ENCODE results near the gene WWP2.

The WWP2 gene

DNA sequence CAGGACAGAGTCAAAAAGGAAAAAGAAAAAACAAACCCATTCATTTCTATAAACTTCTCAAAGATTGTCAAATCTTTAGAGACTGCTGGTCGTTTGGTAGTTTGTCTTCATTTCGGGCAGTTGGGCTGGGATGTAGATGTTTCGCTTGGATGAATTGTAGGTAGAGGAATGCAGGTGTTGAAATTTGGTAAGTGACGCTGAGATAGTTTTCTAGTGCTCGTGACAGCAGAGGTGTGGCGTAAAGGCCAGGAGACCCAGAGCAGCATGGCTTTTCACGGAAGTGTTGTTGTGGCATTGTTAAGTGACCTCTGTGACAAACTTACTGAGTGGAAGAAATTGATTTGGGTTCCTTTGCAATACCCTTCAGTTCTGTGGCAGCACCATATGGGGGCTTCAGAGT lies 110.8 kb downstream of the WWP2 start:
- H3K9ac ChIP-seq (ENCODE audit: low read length): no peak overlapping the region
- DNase-seq: no peak
- no peaks in the 10 kb centered on the region for H3K4me1 ChIP-seq (ENCODE audit: low read length)
- H3K36me3 ChIP-seq (replicated peaks; ENCODE audit: insufficient read depth, low read length): no peaks in the 10 kb centered on the region
- no peaks in the 10 kb centered on the region for H3K9me2 ChIP-seq (replicated peaks; ENCODE audit: insufficient read depth, low read length)
- H3K4me2 ChIP-seq (ENCODE audit: low read depth, low read length): no peak overlapping the region
- H3K27me3 ChIP-seq (replicated peaks; ENCODE audit: insufficient read depth, low read length): no peaks in the 10 kb centered on the region
- H2AFZ ChIP-seq (ENCODE audit: low read length): no peak overlapping the region
- no peaks in the 10 kb centered on the region for H3K9me3 ChIP-seq (replicated peaks; ENCODE audit: insufficient read depth, low read length)
- no peak overlapping the region for H3K4me3 ChIP-seq (ENCODE audit: low read length)
- no peaks in the 10 kb centered on the region for H3F3A ChIP-seq (ENCODE audit: insufficient read depth, low read length)
- no peaks in the 10 kb centered on the region for H4K20me1 ChIP-seq (ENCODE audit: insufficient read depth, low read length)
- no peak overlapping the region for H3K27ac ChIP-seq (ENCODE audit: low read length)
- TF ChIP-seq EZH2 (optimal IDR thresholded peaks at IDR 0.05; ENCODE audit: low read depth, low read length) (no peak), EZH2phosphoT487 (IDR thresholded peaks at IDR 0.05; ENCODE audit: low read length) (no peak)
- TF ChIP-seq, protein P1, sequence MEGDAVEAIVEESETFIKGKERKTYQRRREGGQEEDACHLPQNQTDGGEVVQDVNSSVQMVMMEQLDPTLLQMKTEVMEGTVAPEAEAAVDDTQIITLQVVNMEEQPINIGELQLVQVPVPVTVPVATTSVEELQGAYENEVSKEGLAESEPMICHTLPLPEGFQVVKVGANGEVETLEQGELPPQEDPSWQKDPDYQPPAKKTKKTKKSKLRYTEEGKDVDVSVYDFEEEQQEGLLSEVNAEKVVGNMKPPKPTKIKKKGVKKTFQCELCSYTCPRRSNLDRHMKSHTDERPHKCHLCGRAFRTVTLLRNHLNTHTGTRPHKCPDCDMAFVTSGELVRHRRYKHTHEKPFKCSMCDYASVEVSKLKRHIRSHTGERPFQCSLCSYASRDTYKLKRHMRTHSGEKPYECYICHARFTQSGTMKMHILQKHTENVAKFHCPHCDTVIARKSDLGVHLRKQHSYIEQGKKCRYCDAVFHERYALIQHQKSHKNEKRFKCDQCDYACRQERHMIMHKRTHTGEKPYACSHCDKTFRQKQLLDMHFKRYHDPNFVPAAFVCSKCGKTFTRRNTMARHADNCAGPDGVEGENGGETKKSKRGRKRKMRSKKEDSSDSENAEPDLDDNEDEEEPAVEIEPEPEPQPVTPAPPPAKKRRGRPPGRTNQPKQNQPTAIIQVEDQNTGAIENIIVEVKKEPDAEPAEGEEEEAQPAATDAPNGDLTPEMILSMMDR (IDR thresholded peaks at IDR 0.05; ENCODE audit: low read length): no peak
- no peaks in the 10 kb centered on the region for H3K79me2 ChIP-seq (ENCODE audit: low read length)

- Histone ChIP-seq H3K9ac (ENCODE audit: low read length) (no peak overlapping the region), H3F3A (ENCODE audit: insufficient read depth, low read length) (no peaks in the 10 kb centered on the region), H3K9me3 (replicated peaks; ENCODE audit: insufficient read depth, low read length) (no peaks in the 10 kb centered on the region), H3K27ac (ENCODE audit: low read length) (no peak overlapping the region), H3K4me3 (ENCODE audit: low read length) (no peak overlapping the region), H3K27me3 (replicated peaks; ENCODE audit: insufficient read depth, low read length) (no peaks in the 10 kb centered on the region), H3K4me2 (ENCODE audit: low read depth, low read length) (no peak overlapping the region), H2AFZ (ENCODE audit: low read length) (no peak overlapping the region), H3K4me1 (ENCODE audit: low read length) (no peaks in the 10 kb centered on the region), H3K9me2 (replicated peaks; ENCODE audit: insufficient read depth, low read length) (no peaks in the 10 kb centered on the region), H3K36me3 (replicated peaks; ENCODE audit: insufficient read depth, low read length) (no peaks in the 10 kb centered on the region), H3K79me2 (ENCODE audit: low read length) (no peaks in the 10 kb centered on the region), H4K20me1 (ENCODE audit: insufficient read depth, low read length) (no peaks in the 10 kb centered on the region)
- DNase-seq: no peak
- TF ChIP-seq, protein P1 (IDR thresholded peaks at IDR 0.05; ENCODE audit: low read length): no peak
- TF ChIP-seq EZH2 (optimal IDR thresholded peaks at IDR 0.05; ENCODE audit: low read depth, low read length): no peak
- no peak for TF ChIP-seq EZH2phosphoT487 (IDR thresholded peaks at IDR 0.05; ENCODE audit: low read length)
Measured at GRCh38 chr16:69873783-69874182, 111.7 kb downstream of the WWP2 start.

DNA sequence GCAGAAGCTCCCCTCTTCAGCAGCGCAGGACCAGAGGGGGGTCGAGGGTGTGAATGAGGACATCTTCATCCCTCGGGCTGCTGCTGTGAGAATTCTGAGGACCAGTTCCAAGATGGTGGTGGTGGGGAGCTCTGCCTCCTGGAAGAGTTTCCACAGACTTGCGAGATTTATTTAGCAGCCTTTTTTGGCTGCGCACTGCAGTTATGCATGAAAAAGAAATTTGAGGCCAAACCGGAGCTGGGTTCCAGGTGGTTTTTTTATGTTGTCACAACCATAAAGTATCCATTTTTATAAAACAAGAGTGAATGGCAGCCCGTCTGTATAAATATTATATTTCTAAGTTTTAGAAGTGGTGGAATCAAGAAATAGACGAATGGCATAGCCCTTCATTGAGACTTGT lies 112.1 kb downstream of the WWP2 start:
- Histone ChIP-seq H3K4me3 (ENCODE audit: low read length) (no peak overlapping the region), H3K36me3 (replicated peaks; ENCODE audit: insufficient read depth, low read length) (no peaks in the 10 kb centered on the region)

More for the DNA sequence above, 112.1 kb downstream of the WWP2 start:
- Histone ChIP-seq H3K27me3 (replicated peaks; ENCODE audit: insufficient read depth, low read length) (no peaks in the 10 kb centered on the region), H2AFZ (ENCODE audit: low read length) (no peak overlapping the region), H3K4me1 (ENCODE audit: low read length) (no peaks in the 10 kb centered on the region), H4K20me1 (ENCODE audit: insufficient read depth, low read length) (no peaks in the 10 kb centered on the region), H3K79me2 (ENCODE audit: low read length) (no peaks in the 10 kb centered on the region), H3K9me3 (replicated peaks; ENCODE audit: insufficient read depth, low read length) (no peaks in the 10 kb centered on the region), H3K4me2 (ENCODE audit: low read depth, low read length) (no peak overlapping the region), H3K9ac (ENCODE audit: low read length) (no peak overlapping the region), H3F3A (ENCODE audit: insufficient read depth, low read length) (no peaks in the 10 kb centered on the region), H3K27ac (ENCODE audit: low read length) (no peak overlapping the region), H3K9me2 (replicated peaks; ENCODE audit: insufficient read depth, low read length) (no peaks in the 10 kb centered on the region)
- TF ChIP-seq, protein P1 (IDR thresholded peaks at IDR 0.05; ENCODE audit: low read length): no peak
- TF ChIP-seq EZH2phosphoT487 (IDR thresholded peaks at IDR 0.05; ENCODE audit: low read length) (no peak), EZH2 (optimal IDR thresholded peaks at IDR 0.05; ENCODE audit: low read depth, low read length) (no peak)
- DNase-seq: no peak

Data from MM.1S (cell line).